Daoy (cell line): Measurements from ENCODE around the gene DLG5. TPM values are rescaled to one million over a fixed set of nuclear protein-coding genes. Genes with fewer than 3 reads are reported as not detected.
A peak's percentile ranks its signal among the peaks of the same experiment; 100 is the strongest.
"Not testable (repeated sequence)": the region's sequence is repeated elsewhere in the genome, so short reads cannot be mapped to it uniquely, and the experiment has no call there.

Source experiments
- DNase-seq: peaks from one replicate; pipeline ENCODE4 v3.0.0-alpha.2; 2015; ENCODE audit warnings: low read depth
- total RNA-seq: library from RNA; depleted of rRNA; stranded (reverse); fragments of >200 nt; shearing (Covaris generic); gene quantifications from 2 replicates; pipeline ENCODE4 v1.2.3, GENCODE V29; 2014; rRNA removed

The DLG5 gene
- total RNA-seq, 1 experiment from 2014 or later: 8.6 TPM

DNA sequence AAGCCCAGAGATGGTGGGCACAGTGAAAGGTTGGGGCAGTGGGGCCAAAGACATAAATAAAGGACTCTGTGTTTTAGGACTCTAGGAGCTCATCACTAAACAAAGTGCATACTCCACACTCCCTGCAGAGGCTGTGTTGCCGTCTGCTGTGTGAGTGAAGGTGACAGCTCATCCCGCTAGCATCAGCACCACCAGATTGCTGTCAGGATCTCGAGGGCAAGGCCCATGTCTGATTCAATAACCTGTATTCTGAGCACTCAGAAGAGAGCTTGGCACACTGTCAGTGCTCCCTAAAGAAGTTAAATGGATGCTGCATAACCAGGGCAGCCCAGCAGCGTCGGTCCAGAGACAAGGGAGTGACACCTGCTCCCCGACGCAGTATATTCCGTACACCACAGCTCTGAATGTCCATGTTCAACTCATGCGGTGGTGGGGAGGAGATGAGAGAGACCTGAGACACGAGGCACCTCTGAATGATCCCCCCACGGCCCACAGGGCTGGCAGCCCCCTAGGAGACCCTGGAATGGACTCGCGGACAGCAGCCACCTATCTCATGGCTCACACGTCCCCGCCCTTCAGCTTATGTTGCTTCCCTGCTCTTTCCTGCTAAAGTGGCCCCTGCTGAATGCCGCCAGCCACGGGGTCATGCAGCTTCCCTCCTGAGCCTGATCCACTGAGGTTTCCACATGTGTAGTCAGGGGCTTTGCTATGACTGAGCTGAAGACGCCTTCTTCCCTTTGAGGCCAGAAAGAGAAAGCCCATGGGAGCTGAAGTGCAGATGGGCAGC, 156.3 kb downstream of the DLG5 start:
- DNase-seq: no peak

GRCh38 chr10:77768039-77768438, 158.5 kb downstream of the DLG5 start:
- no peak for DNase-seq

GRCh38 chr10:77763453-77764430, 162.8 kb downstream of the DLG5 start:
- DNase-seq: no peak

GRCh38 chr10:77758406-77758805, 168.1 kb downstream of the DLG5 start:
- DNase-seq: not testable (repeated sequence)

DNA sequence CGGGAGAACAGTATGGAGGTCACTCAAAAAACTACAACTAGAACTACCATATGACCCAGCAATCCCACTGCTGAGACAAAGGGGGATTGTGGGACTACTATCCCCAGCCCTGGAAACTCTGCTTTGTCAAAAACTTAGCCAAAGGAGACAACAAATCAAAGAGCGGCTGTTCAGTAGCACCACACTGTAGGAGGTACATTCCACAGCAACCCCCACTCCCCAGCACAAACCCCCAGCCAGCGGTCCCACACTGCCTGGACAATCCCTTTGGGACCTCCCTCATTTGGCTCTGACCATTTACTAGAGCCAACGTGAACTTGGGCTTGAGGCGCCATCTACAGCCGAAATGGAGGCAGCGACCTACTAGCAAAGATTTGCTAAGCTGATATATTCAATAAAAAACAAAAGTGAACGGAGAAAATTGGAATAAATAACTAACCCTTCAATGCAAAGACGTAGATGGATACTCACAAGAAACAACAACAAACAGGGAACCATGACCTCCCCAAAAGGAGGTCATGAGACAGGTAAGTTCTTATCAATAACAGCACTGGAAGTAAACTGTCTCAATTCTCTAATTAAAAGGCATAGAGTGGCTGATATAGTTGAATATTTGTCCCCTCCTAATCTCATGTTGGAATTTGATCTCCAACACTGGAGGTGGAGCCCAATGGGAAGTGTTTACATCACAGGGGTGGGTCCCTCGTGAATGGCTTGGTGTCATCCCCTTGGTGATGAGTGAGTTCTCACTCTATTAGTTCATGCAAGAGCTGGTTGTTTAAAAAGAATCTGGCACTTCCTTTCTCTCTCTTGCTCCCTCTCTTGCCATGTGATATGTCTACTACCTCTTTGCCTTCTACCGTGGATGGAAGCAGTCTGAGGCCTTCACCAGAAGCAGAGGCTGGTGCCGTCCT, 170.0 kb downstream of the DLG5 start:
- DNase-seq: peak; percentile 71

GRCh38 chr10:77746047-77746707, 180.4 kb downstream of the DLG5 start:
- DNase-seq: peak; percentile 70

DNA sequence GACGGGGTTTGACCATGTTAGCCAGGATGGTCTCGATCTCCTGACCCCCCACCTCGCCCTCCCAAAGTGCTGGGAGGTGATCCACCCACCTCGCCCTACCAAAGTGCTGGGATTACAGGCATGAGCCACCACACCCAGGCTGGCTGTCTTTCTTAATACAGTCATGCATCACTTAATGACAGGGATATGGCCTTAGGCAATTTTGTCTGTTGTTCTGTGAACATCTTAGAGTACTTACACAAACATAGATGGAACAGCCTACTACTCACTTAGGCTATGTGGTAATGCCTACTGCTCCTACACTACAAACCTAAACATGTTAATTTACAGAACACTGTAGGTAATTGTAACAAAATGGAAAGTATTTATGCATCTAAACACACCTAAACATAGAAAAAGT, 182.3 kb downstream of the DLG5 start:
- no peak for DNase-seq

DNA sequence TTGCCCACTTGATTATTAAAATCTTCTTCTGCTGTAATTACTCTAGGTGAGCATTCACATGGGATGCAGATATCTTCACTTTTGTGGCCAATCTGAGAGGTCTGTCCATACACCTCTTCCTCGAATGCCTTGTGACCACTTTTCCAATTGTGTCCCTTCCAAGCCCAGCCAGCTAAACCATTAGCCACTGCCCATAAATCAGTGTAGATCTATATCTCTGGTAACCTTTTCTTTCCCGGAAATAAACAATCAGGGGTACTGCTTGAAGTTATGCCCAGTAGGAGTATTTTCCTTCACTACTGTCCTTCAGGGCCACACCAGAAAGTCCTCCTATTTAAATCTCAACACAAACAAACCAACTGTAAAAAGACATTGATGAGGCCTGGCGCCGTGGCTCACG, 184.4 kb downstream of the DLG5 start:
- DNase-seq: no peak

GRCh38 chr10:77741746-77742145, 184.8 kb downstream of the DLG5 start:
- DNase-seq: no peak

Other genes with a start within 250 kb of the DLG5 start
- gene POLR3A, start 102.8 kb upstream of the DLG5 start, total RNA-seq: 8.3 and 15.0 TPM in 2 replicates
- 2,233 and 2,498 TPM in 2 replicates for gene RPS24, start 107.1 kb upstream of the DLG5 start, total RNA-seq